HEK293 (cell line): ENCODE results near the gene AGAP3.
A peak's percentile ranks its signal among the peaks of the same experiment; 100 is the strongest.

ENCODE experiments used
- CTCF ChIA-PET: fragments of 350-600 bp; formaldehyde crosslinking; extraction: SDS; loops from one replicate; lab custom pipeline; 2021; ENCODE audit warnings: antibody characterized with exemption; lab: Yijun Ruan, JAX
- POLR2A ChIA-PET: fragments of 300-600 bp; formaldehyde crosslinking; extraction: SDS; loops from one replicate; lab custom pipeline; 2020; ENCODE audit warnings: antibody characterized with exemption, inconsistent platforms; lab: Yijun Ruan, JAX
- H3K27ac ChIP-seq: fragments of 200-500 bp; sonication (Bioruptor generic); 2 replicates; pipeline ENCODE4 v1.5.1; 2014; ENCODE audit warnings: low read depth, low read length, control low read depth, inconsistent platforms; ENCODE audit errors: extremely low read depth
- H3K36me3 ChIP-seq, 2 experiments: fragments of 200-500 bp in 1 of 2; sonication (Bioruptor generic) in 1 of 2; 1 replicate in 1 of 2; 2 replicates in 1 of 2; pipeline ENCODE4 v1.5.1; 2014 to 2017; ENCODE audit warnings: inconsistent platforms in 2 of 2, low read length in 2 of 2; ENCODE audit not compliant: control insufficient read depth in 2 of 2, insufficient read depth in 1 of 2
- H3K4me1 ChIP-seq: fragments of 200-500 bp; sonication (Bioruptor generic); 2 replicates; pipeline ENCODE4 v1.5.1; 2014; ENCODE audit warnings: mild to moderate bottlenecking, low read length, inconsistent platforms; ENCODE audit not compliant: control insufficient read depth, insufficient read depth
- H3K4me3 ChIP-seq: 2 replicates; pipeline ENCODE4 v1.5.1; 2011; ENCODE audit warnings: low read depth, mild to moderate bottlenecking, control low read depth, low read length, moderate library complexity
- H3K9me3 ChIP-seq: fragments of 200-500 bp; sonication (Bioruptor generic); 2 replicates; pipeline ENCODE4 v1.5.1; 2014; ENCODE audit warnings: low read depth, low read length, inconsistent platforms; ENCODE audit not compliant: control insufficient read depth, insufficient read depth
- SCRT2 ChIP-seq: fragments of 450-650 bp; formaldehyde crosslinking; IDR thresholded peaks from 2 replicates; pipeline ENCODE4 v1.5.1; 2016; ENCODE audit warnings: missing biosample characterization, missing genetic modification characterization
- ZBTB7A ChIP-seq: fragments of 450-650 bp; formaldehyde crosslinking; IDR thresholded peaks from 2 replicates; pipeline ENCODE4 v1.5.1; 2016; ENCODE audit warnings: low read depth, missing biosample characterization, missing genetic modification characterization
- ZNF155 ChIP-seq: fragments of 450-650 bp; formaldehyde crosslinking; IDR thresholded peaks from 2 replicates; pipeline ENCODE4 v1.5.1; 2016; ENCODE audit warnings: missing biosample characterization, missing genetic modification characterization
- ZNF19 ChIP-seq: fragments of 450-650 bp; formaldehyde crosslinking; IDR thresholded peaks from 2 replicates; pipeline ENCODE4; 2016; ENCODE audit warnings: missing biosample characterization, missing genetic modification characterization, low read depth
- ZNF510 ChIP-seq: fragments of 450-650 bp; formaldehyde crosslinking; IDR thresholded peaks from 2 replicates; pipeline ENCODE4 v1.5.1; 2018; ENCODE audit warnings: mild to moderate bottlenecking, missing genetic modification characterization, missing biosample characterization; ENCODE audit not compliant: insufficient replicate concordance
- ZNF529 ChIP-seq: fragments of 450-650 bp; formaldehyde crosslinking; IDR thresholded peaks from 2 replicates; pipeline ENCODE4 v1.5.1; 2017; ENCODE audit warnings: missing genetic modification characterization, missing biosample characterization; ENCODE audit not compliant: insufficient replicate concordance
- ZNF555 ChIP-seq: fragments of 450-650 bp; formaldehyde crosslinking; conservative IDR thresholded peaks from 2 replicates; pipeline ENCODE4 v1.5.1; 2017; ENCODE audit warnings: missing biosample characterization, mild to moderate bottlenecking, missing genetic modification characterization, inconsistent platforms
- ZNF660 ChIP-seq: fragments of 450-650 bp; IDR thresholded peaks from 2 replicates; pipeline ENCODE4 v1.5.1; 2018; ENCODE audit warnings: missing biosample characterization, mild to moderate bottlenecking, missing genetic modification characterization
- ZNF792 ChIP-seq: fragments of 450-650 bp; formaldehyde crosslinking; IDR thresholded peaks from 2 replicates; pipeline ENCODE4 v1.5.1; 2016; ENCODE audit warnings: missing biosample characterization, missing genetic modification characterization
- ZNF830 ChIP-seq: fragments of 450-650 bp; IDR thresholded peaks from 2 replicates; pipeline ENCODE4 v1.5.0; 2018; ENCODE audit warnings: missing biosample characterization, missing genetic modification characterization, low read depth, mild to moderate bottlenecking, moderate library complexity
- TF ChIP-seq, protein P1 (sequence below): fragments of 450-650 bp; formaldehyde crosslinking; IDR thresholded peaks from 2 replicates; pipeline ENCODE4 v1.5.1; 2016; ENCODE audit warnings: missing biosample characterization, missing genetic modification characterization
- TF ChIP-seq, protein P2 (sequence below): fragments of 450-650 bp; formaldehyde crosslinking; IDR thresholded peaks from 2 replicates; pipeline ENCODE4 v1.5.1; 2016; ENCODE audit warnings: missing biosample characterization, missing genetic modification characterization
- TF ChIP-seq, protein P3 (sequence below): fragments of 450-650 bp; formaldehyde crosslinking; conservative IDR thresholded peaks from 2 replicates; pipeline ENCODE4 v1.5.1; 2016; ENCODE audit warnings: low read depth, missing biosample characterization, missing genetic modification characterization
- TF ChIP-seq, protein P4 (sequence below): fragments of 450-650 bp; formaldehyde crosslinking; IDR thresholded peaks from 2 replicates; pipeline ENCODE4 v1.5.1; 2016; ENCODE audit warnings: missing biosample characterization, missing genetic modification characterization

AGAP3 gene

DNA sequence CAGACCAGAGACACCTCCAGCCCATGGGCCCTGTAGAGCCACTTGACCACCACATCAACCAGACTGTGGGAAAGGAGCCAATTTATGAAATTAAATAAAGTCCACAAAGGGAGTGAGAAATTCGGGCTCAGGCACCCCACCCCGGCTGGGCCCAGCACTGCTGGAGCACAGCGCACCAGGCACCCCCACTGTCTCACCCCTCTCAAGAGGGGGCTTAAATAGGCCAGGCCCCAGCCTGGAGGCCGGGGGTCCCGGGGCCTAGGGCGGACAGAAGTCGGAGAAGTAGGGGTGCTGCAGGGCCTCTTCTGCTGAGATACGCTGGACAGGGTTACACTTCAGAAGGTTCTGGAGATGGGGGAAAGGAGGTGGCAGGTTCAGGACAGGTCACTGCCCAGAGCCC, 32.5 kb upstream of the AGAP3 start (continued):
- TF ChIP-seq, protein P1, sequence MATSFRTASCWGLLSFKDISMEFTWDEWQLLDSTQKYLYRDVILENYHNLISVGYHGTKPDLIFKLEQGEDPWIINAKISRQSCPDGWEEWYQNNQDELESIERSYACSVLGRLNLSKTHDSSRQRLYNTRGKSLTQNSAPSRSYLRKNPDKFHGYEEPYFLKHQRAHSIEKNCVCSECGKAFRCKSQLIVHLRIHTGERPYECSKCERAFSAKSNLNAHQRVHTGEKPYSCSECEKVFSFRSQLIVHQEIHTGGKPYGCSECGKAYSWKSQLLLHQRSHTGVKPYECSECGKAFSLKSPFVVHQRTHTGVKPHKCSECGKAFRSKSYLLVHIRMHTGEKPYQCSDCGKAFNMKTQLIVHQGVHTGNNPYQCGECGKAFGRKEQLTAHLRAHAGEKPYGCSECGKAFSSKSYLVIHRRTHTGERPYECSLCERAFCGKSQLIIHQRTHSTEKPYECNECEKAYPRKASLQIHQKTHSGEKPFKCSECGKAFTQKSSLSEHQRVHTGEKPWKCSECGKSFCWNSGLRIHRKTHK: no peak

DNA sequence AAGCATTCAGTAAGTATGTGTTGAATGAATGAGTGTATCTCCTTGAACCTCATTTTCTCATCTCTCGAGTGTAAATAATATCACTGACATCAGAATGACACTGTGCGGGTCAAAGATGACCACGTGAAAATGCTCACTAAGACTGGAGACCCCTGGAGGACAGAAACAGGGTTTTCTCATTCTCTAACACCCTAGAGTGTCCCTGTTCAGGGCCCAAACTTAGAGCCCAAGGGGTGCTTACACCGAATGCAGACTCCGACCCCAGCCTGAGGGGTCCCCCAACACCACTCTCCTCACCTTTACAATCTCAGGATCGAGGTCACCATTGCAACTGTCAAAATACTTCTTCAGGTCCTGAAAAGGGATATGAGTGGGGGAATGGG, 30.0 kb upstream of the AGAP3 start:
- POLR2A ChIA-PET: interaction anchor here (1.9 kb wide), 1 partner anchor 28 kb away, joined by 8 read pairs; the partner anchor contains the start of gene ABCB8
- Histone ChIP-seq H3K27ac (no peak overlapping the region), H3K4me3 (no peak overlapping the region), H3K4me1 (no peaks in the 10 kb centered on the region; the same call in 1 of the 2 replicates), H3K9me3 (no peaks in the 10 kb centered on the region)
- CTCF ChIA-PET: interaction anchor here (1.7 kb wide), 1 partner anchor 37 kb away, joined by 4 read pairs; no protein-coding TSS in a partner anchor
- TF ChIP-seq ZNF555 (no peak), ZNF510 (tag by site-specific recombination) (no peak), SCRT2 (tag by site-specific recombination) (no peak), ZNF830 (tag by site-specific recombination) (no peak), ZNF792 (tag by site-specific recombination) (no peak), ZNF155 (no peak), ZNF660 (tag by site-specific recombination) (no peak), ZNF19 (no peak)
- TF ChIP-seq, protein P2, sequence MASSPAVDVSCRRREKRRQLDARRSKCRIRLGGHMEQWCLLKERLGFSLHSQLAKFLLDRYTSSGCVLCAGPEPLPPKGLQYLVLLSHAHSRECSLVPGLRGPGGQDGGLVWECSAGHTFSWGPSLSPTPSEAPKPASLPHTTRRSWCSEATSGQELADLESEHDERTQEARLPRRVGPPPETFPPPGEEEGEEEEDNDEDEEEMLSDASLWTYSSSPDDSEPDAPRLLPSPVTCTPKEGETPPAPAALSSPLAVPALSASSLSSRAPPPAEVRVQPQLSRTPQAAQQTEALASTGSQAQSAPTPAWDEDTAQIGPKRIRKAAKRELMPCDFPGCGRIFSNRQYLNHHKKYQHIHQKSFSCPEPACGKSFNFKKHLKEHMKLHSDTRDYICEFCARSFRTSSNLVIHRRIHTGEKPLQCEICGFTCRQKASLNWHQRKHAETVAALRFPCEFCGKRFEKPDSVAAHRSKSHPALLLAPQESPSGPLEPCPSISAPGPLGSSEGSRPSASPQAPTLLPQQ (tag by site-specific recombination): no peak
- TF ChIP-seq, protein P3, sequence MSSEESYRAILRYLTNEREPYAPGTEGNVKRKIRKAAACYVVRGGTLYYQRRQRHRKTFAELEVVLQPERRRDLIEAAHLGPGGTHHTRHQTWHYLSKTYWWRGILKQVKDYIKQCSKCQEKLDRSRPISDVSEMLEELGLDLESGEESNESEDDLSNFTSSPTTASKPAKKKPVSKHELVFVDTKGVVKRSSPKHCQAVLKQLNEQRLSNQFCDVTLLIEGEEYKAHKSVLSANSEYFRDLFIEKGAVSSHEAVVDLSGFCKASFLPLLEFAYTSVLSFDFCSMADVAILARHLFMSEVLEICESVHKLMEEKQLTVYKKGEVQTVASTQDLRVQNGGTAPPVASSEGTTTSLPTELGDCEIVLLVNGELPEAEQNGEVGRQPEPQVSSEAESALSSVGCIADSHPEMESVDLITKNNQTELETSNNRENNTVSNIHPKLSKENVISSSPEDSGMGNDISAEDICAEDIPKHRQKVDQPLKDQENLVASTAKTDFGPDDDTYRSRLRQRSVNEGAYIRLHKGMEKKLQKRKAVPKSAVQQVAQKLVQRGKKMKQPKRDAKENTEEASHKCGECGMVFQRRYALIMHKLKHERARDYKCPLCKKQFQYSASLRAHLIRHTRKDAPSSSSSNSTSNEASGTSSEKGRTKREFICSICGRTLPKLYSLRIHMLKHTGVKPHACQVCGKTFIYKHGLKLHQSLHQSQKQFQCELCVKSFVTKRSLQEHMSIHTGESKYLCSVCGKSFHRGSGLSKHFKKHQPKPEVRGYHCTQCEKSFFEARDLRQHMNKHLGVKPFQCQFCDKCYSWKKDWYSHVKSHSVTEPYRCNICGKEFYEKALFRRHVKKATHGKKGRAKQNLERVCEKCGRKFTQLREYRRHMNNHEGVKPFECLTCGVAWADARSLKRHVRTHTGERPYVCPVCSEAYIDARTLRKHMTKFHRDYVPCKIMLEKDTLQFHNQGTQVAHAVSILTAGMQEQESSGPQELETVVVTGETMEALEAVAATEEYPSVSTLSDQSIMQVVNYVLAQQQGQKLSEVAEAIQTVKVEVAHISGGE (tag by site-specific recombination): no peak
- TF ChIP-seq, all 188 proteins: peak for 0
- peaks cover 0 to 35% of the 10 kb centered on the region in 2 experiments; a peak in 1 of 3 replicates for H3K36me3 ChIP-seq

DNA sequence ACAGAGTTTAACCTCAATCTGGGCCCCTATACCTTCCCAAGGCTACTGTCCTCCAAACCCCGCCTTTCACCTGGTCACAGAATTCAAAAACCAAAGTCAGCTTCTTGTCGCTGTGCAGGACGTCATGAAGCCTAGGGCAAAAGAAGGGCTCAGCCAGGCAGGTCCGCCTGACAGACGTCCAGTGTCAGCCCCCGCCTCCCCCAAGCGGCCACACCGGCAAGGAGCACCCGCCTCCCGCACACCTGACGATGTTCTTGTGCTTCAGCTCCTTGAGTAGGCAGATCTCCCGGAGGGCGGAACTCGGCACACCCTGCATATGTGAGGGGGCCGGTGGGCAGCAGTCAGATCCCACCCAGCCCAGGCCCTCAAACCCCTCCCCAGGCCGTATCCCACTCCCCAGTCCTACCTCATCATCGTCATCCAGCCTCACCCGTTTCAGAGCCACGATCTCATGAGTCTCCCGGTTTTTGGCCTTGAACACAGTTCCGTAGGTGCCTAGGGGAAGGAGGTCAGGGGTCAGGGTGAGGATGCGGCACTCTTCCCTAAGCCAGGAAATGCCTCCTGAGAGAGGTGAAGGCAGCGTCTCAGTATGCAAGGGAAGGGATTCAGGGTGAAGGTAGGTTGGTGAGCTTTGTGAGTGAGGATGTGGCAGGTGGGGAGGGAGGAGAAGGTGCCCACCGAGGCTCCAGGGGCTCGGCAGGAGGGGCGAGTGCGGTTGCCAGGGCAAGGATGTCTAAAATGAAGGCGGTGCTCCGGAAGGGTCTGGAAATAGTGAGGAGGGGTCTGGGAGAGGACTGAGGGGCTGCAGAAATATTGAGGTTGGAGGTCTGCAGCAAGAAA, 29.4 kb upstream of the AGAP3 start:
- POLR2A ChIA-PET: interaction anchor here (0.9 to 2.1 kb wide), 6 partner anchors 10 to 44 kb away, joined by 3 to 11 read pairs (median 6); partner anchors contain the start of genes ABCB8 and FASTK
- CTCF ChIA-PET: interaction anchor here (0.6 to 1.7 kb wide), 3 partner anchors 37 to 157 kb away, joined by 3 to 4 read pairs (median 4); no protein-coding TSS in a partner anchor

More for the DNA sequence above, 29.4 kb upstream of the AGAP3 start:
- peaks cover 0 to 38% of the 10 kb centered on the region in 2 experiments; a peak in 1 of 3 replicates for H3K36me3 ChIP-seq
- H3K4me3 ChIP-seq: peak overlapping the region; percentile 67
- TF ChIP-seq ZNF529 (tag by site-specific recombination): no peak
- TF ChIP-seq ZBTB7A: peak; percentile 37; the same call in 1 of the 2 replicates
- TF ChIP-seq, protein P4, sequence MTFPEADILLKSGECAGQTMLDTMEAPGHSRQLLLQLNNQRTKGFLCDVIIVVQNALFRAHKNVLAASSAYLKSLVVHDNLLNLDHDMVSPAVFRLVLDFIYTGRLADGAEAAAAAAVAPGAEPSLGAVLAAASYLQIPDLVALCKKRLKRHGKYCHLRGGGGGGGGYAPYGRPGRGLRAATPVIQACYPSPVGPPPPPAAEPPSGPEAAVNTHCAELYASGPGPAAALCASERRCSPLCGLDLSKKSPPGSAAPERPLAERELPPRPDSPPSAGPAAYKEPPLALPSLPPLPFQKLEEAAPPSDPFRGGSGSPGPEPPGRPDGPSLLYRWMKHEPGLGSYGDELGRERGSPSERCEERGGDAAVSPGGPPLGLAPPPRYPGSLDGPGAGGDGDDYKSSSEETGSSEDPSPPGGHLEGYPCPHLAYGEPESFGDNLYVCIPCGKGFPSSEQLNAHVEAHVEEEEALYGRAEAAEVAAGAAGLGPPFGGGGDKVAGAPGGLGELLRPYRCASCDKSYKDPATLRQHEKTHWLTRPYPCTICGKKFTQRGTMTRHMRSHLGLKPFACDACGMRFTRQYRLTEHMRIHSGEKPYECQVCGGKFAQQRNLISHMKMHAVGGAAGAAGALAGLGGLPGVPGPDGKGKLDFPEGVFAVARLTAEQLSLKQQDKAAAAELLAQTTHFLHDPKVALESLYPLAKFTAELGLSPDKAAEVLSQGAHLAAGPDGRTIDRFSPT (tag by site-specific recombination): no peak
- TF ChIP-seq, all 188 proteins: peak for 1
- no peaks in the 10 kb centered on the region; the same call in 1 of the 2 replicates for H3K4me1 ChIP-seq
- H3K9me3 ChIP-seq: no peaks in the 10 kb centered on the region
- H3K27ac ChIP-seq: no peak overlapping the region
